ENCODE results near the gene NME4.

GRCh38 chr16:444027-444426 is 47.0 kb downstream of the NME4 start:
- TF ChIP-seq CTCF (IDR thresholded peaks at IDR 0.05), result no peak
- no peak for TF ChIP-seq ZFX (IDR thresholded peaks at IDR 0.05; ENCODE audit: borderline replicate concordance)
